ENCODE data around the gene SLC6A1.

DNA sequence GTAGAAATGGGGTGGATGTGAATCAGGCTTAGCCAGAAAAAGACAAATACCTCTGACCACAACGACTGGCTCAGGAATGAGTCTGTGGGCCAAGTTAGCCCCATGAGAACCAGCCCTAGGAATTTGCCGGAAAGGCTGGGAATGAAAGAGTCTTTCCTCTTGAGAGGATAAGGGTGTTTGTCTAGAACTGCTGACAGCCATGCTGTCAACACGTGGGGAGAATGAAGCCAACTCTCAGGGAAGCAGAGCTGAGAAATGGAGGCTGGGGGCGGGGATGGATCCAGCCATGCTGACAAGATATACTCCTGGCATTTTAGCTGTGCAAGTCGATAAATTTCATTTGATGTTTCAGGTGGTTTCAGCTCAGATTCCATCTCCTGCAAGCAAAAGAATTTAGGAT lies 10.6 kb upstream of the SLC6A1 start:
- TF ChIP-seq RAD21 (IDR thresholded peaks at IDR 0.05) (no peak), CTCF (IDR thresholded peaks at IDR 0.05; ENCODE audit: low read depth, low read length, missing input control) (no peak), JUND (IDR thresholded peaks at IDR 0.05) (no peak), MAX (IDR thresholded peaks at IDR 0.05) (no peak), FOXA1 (IDR thresholded peaks at IDR 0.05) (no peak), RXRA (IDR thresholded peaks at IDR 0.05) (no peak)

Measured in liver (tissue), 3 donors.